ENCODE data around the gene SPECC1.

- TF ChIP-seq CTCF (conservative IDR thresholded peaks at IDR 0.05), result no peak
- TF ChIP-seq EZH2 (IDR thresholded peaks at IDR 0.05; ENCODE audit: low read depth), result no peak
Observed at GRCh38 chr17:20171741-20172365, 162.7 kb downstream of the SPECC1 start.

Measured in PC-9 (cell line).